ENCODE data around the gene IRF5. TPM values are rescaled to one million over a fixed set of nuclear protein-coding genes. Genes with fewer than 3 reads are reported as not detected.

IRF5 gene
- total RNA-seq, 4 donors from 2014 or later = 12.2 to 20.5 (median 16.9) TPM

DNA sequence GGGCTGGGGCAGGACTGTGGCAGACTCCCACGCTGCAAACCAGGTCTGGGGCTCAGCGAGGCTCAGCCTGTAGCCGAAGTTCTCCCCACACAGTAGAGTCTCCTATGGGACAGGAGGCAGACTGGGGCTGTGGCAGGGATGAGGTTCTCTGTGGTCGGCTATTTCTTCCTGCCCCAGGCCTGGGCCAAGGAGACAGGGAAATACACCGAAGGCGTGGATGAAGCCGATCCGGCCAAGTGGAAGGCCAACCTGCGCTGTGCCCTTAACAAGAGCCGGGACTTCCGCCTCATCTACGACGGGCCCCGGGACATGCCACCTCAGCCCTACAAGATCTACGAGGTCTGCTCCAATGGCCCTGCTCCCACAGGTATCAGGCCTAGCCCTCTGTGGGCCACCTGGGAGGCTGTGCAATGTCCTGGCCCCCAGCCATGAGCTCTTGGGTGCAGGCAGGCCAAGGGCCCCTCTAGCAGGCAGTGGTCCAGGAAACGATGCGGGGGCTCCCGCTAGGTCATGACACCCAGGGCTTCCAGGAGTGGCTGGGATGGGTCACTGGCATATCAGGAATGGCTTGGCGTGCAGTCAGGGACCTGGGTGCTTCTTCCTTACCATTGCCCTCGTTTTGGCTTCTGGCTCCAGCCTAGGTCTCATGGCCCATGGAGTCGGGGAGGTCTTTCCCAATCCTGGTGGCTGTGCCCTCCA is 8.1 kb downstream of the IRF5 start:
- Histone ChIP-seq H3K4me3 (no peak overlapping the region), H3K36me3 (peaks cover 0 to 70% (median 0%) of the 10 kb centered on the region in 3 donors), H3K27me3 (peaks cover 0 to 3% (median 0%) of the 10 kb centered on the region in 4 donors), H3K9me3 (no peaks in the 10 kb centered on the region), H3K4me1 (peaks cover 0 to 15% (median 0%) of the 10 kb centered on the region in 3 donors), H3K27ac (no peak overlapping the region)
- WGBS, 2 donors = 94% methylated on average over 10 of the region's 21 CpGs; no CpG with 5 or more reads in 1 of the 2 donors
- intact Hi-C loops (cut with DNase I) = no loop called here
- DNase-seq = no peak
- no peak for TF ChIP-seq POLR2A (IDR thresholded peaks at IDR 0.05)
- TF ChIP-seq, protein P1, sequence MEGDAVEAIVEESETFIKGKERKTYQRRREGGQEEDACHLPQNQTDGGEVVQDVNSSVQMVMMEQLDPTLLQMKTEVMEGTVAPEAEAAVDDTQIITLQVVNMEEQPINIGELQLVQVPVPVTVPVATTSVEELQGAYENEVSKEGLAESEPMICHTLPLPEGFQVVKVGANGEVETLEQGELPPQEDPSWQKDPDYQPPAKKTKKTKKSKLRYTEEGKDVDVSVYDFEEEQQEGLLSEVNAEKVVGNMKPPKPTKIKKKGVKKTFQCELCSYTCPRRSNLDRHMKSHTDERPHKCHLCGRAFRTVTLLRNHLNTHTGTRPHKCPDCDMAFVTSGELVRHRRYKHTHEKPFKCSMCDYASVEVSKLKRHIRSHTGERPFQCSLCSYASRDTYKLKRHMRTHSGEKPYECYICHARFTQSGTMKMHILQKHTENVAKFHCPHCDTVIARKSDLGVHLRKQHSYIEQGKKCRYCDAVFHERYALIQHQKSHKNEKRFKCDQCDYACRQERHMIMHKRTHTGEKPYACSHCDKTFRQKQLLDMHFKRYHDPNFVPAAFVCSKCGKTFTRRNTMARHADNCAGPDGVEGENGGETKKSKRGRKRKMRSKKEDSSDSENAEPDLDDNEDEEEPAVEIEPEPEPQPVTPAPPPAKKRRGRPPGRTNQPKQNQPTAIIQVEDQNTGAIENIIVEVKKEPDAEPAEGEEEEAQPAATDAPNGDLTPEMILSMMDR (IDR thresholded peaks at IDR 0.05) = no peak

DNA sequence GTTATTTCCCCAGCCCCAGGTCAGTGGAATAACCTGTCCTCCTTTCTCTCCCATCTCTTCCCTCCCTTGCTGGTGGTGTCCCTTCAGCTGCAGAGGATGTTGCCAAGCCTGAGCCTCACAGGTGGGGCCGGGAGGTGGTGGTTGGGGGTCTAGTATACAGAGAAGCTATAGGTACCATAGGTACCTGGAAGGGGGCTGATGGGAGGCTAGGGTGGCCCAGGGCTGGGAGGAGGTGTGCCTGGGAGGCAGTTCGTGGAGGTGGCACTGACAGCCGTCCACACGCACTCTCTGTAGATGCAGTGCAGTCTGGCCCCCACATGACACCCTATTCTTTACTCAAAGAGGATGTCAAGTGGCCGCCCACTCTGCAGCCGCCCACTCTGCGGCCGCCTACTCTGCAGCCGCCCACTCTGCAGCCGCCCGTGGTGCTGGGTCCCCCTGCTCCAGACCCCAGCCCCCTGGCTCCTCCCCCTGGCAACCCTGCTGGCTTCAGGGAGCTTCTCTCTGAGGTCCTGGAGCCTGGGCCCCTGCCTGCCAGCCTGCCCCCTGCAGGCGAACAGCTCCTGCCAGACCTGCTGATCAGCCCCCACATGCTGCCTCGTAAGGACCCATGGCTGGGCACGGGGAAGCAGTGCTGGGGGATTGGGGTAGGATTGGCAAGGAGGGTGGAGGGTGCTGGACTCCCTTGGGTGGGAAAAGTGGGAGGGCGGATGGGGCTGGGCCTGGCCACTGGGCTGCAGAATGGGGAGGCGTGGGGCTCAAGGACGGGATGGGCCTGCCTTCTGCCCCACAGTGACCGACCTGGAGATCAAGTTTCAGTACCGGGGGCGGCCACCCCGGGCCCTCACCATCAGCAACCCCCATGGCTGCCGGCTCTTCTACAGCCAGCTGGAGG is 9.5 kb downstream of the IRF5 start:
- DNase-seq = no peak

GRCh38 chr7:128947854-128948253 is 10.1 kb downstream of the IRF5 start:
- H3K27me3 ChIP-seq = no peaks in the 10 kb centered on the region
- peaks cover 0 to 85% (median 0%) of the 10 kb centered on the region in 3 donors for H3K36me3 ChIP-seq
- DNase-seq = no peak
- TF ChIP-seq, protein P1 (IDR thresholded peaks at IDR 0.05) = no peak
- H3K9me3 ChIP-seq = no peaks in the 10 kb centered on the region
- 76% methylated on average over 6 of the region's 9 CpGs; no CpG with 5 or more reads in 1 of the 2 donors for WGBS, 2 donors
- H3K27ac ChIP-seq = no peak overlapping the region
- no peak overlapping the region for H3K4me3 ChIP-seq
- peaks cover 0 to 10% (median 0%) of the 10 kb centered on the region in 3 donors for H3K4me1 ChIP-seq
- intact Hi-C loops (cut with DNase I) = no loop called here

More for the DNA sequence above, 9.5 kb downstream of the IRF5 start:
- Histone ChIP-seq H3K4me3 (no peak overlapping the region), H3K27ac (no peak overlapping the region), H3K4me1 (peaks cover 0 to 10% (median 0%) of the 10 kb centered on the region in 3 donors), H3K9me3 (no peaks in the 10 kb centered on the region), H3K27me3 (no peaks in the 10 kb centered on the region), H3K36me3 (peaks cover 0 to 80% (median 0%) of the 10 kb centered on the region in 3 donors)
- TF ChIP-seq, protein P1 (IDR thresholded peaks at IDR 0.05) = no peak
- no peak for TF ChIP-seq POLR2A (IDR thresholded peaks at IDR 0.05)
- 72 to 81% methylated on average over 6 to 7 of the region's 22 CpGs for WGBS, 2 donors
- intact Hi-C loops (cut with DNase I) = no loop called here

- Histone ChIP-seq H3K27me3 (no peaks in the 10 kb centered on the region), H3K36me3 (peaks cover 0 to 91% (median 0%) of the 10 kb centered on the region in 3 donors), H3K27ac (no peak overlapping the region), H3K9me3 (no peaks in the 10 kb centered on the region), H3K4me3 (no peak overlapping the region), H3K4me1 (peaks cover 0 to 10% (median 0%) of the 10 kb centered on the region in 3 donors)
- intact Hi-C loops (cut with DNase I) = no loop called here
- WGBS, 2 donors = 62 to 72% methylated on average over 7 of the region's 12 CpGs
- DNase-seq = no peak
- TF ChIP-seq, protein P1 (IDR thresholded peaks at IDR 0.05) = no peak
- TF ChIP-seq POLR2A (IDR thresholded peaks at IDR 0.05) = no peak
These were observed 10.7 kb downstream of the IRF5 start for GRCh38 chr7:128948312-128948973.
